ENCODE measurements around the gene ALAS1. TPM values are rescaled to one million over a fixed set of nuclear protein-coding genes. Genes with fewer than 3 reads are reported as not detected.

ALAS1 gene
- total and polyA plus RNA-seq, 2 experiments from 2014 or later = 85.3 to 90.1 TPM

DNA sequence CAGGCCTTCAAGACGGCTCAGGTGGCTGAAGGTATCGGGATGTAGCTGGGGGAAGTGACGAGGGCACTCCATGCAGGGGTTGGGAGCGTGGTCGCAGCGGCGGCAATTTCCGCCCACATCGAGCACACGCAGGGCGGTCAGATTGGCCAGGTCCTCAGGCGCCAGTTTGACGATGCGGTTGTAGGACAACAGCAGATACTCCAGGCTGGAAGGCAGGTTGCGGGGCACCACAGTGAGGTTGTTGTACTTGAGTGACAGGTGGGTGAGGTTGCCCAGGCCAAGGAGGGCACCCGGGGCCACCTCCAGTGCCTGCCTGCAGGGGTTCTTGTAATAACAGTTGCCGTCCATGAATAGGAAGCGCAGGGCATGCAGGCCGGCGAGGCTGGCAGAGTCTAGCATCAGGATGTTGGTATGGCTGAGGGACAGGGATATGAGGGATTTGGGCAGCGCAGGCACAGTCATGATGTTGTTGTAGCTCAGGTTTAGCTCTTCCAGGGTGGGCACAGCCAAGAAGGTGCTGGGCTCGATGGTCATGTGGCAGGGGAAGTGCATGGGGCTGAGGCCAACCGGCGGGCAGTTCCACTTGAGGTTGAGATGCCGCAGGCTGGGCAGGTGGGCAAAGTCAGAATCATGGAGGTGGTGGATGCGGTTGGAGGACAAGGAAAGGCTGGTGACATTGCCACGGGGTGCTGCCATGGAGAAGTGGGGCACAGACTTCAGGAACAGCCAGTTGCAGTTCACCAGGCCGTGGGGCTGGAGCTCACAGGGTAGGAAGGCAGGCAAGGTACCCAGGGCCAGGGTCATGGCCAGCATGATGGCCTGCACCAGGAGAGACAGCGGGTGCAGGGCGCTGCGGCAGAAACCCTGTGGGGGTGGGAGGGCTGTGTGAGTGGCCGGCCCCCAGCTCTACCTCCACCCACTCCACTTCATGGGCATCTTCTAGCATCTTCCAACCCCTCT, 25.8 kb downstream of the ALAS1 start:
- no peak for DNase-seq (ENCODE audit: low spot score)
- Histone ChIP-seq H3K27ac (no peak overlapping the region), H3K4me3 (no peak overlapping the region), H3K27me3 (no peaks in the 10 kb centered on the region), H4K20me1 (ENCODE audit: insufficient read depth, poor library complexity, severe bottlenecking) (no peaks in the 10 kb centered on the region), H3K79me2 (no peaks in the 10 kb centered on the region), H3K36me3 (replicated peaks; ENCODE audit: insufficient read depth, low read depth) (no peaks in the 10 kb centered on the region), H2AFZ (no peak overlapping the region), H3K4me1 (ENCODE audit: insufficient read depth) (peaks cover 10% of the 10 kb centered on the region), H3K9me3 (ENCODE audit: low read depth) (no peaks in the 10 kb centered on the region), H3K4me2 (no peak overlapping the region), H3K9me2 (replicated peaks; ENCODE audit: insufficient read depth) (no peaks in the 10 kb centered on the region)
- TF ChIP-seq EZH2 (IDR thresholded peaks at IDR 0.05; ENCODE audit: borderline replicate concordance) (no peak), EZH2phosphoT487 (IDR thresholded peaks at IDR 0.05; ENCODE audit: low read depth, severe bottlenecking, unreplicated experiment) (no peak)
- TF ChIP-seq, protein P1, sequence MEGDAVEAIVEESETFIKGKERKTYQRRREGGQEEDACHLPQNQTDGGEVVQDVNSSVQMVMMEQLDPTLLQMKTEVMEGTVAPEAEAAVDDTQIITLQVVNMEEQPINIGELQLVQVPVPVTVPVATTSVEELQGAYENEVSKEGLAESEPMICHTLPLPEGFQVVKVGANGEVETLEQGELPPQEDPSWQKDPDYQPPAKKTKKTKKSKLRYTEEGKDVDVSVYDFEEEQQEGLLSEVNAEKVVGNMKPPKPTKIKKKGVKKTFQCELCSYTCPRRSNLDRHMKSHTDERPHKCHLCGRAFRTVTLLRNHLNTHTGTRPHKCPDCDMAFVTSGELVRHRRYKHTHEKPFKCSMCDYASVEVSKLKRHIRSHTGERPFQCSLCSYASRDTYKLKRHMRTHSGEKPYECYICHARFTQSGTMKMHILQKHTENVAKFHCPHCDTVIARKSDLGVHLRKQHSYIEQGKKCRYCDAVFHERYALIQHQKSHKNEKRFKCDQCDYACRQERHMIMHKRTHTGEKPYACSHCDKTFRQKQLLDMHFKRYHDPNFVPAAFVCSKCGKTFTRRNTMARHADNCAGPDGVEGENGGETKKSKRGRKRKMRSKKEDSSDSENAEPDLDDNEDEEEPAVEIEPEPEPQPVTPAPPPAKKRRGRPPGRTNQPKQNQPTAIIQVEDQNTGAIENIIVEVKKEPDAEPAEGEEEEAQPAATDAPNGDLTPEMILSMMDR (IDR thresholded peaks at IDR 0.05; ENCODE audit: poor library complexity) = no peak
- WGBS (ENCODE audit: low lambda C conversion rate, missing lambda C conversion rate) = 96% methylated on average over 32 of the region's 32 CpGs

DNA sequence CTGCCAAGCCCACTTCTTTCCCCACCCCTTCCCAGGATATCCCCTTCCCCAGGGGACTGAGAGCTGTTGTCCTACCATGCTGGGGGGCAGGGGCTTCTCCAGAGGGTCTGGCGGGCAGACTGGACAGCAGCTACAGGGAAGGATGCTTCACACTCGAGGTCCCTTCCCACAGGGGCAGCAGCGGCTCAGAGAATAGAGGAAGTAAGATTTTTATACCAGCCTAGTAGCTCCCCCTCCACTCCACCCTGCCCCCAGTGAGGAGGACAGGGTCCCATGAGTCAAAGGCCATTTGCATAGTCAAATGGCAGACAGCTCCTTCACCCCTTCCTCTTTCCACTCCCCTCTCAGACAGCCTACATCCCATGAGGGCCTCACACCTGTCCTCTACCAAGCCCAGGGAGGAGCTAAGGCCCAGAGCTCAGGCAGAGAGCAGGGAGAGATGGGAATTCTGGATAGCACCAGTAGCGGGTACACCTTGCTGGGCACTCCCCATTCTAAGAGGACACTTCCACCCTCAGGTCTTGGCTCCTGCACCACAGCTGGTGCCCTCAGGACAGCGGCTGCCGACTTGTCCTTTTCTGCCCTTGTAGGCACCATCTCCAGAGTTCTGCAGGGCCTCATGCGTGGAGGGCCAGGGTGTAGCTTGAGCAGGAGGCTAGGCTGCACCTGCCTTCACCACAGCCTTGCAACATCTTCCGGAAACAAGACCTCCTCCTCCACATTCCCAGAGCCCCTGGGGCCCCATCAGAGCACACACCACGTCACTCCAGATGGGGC, 27.7 kb downstream of the ALAS1 start, which contains the start of gene TLR9:
TLR9 (minus strand) TSS at position 194 of the 777 bp plus-strand sequence; CDS start at position 78, 116 bp downstream.
- H3K27me3 ChIP-seq = no peaks in the 10 kb centered on the region
- WGBS (ENCODE audit: low lambda C conversion rate, missing lambda C conversion rate) = 76% methylated on average over 9 of the region's 9 CpGs

DNA sequence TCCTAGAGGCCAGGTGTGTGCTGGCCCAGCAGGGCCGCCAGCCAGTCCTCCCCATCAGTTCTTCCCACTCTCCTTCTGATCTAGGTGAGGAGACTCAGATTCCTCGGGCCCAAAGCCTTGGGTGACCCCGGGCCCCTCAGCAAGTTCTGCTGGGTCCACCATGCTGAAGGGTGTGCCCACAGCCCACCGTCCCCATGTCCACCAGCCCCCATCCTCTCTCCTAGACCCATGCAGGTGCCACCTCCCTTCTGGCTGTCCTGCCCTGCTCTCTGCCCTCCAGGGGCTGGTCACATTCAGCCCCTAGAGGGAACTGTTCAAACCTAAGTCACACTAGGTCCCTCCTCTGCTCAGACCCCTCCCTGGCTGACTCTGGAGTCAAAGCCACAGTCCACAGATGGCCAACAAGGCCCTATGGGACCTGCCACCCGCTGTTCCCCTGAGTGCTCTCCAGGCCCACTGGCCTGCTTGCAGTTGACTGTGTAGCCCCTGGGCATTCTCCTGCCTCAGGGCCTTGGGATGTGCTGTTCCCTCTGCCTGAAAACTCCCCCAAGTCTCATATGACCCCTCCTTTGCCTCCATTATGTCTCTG, 28.4 kb downstream of the ALAS1 start:
- Histone ChIP-seq H3K27me3 (no peaks in the 10 kb centered on the region), H3K4me1 (ENCODE audit: insufficient read depth) (no peaks in the 10 kb centered on the region), H3K4me2 (no peak overlapping the region), H3K79me2 (no peaks in the 10 kb centered on the region), H2AFZ (no peak overlapping the region), H3K4me3 (no peak overlapping the region), H3K9me3 (ENCODE audit: low read depth) (no peaks in the 10 kb centered on the region), H3K27ac (no peak overlapping the region), H4K20me1 (ENCODE audit: insufficient read depth, poor library complexity, severe bottlenecking) (no peaks in the 10 kb centered on the region), H3K36me3 (replicated peaks; ENCODE audit: insufficient read depth, low read depth) (no peaks in the 10 kb centered on the region), H3K9me2 (replicated peaks; ENCODE audit: insufficient read depth) (no peaks in the 10 kb centered on the region)
- WGBS (ENCODE audit: low lambda C conversion rate, missing lambda C conversion rate) = 96% methylated on average over 5 of the region's 5 CpGs
- DNase-seq (ENCODE audit: low spot score) = no peak
- TF ChIP-seq, protein P1 (IDR thresholded peaks at IDR 0.05; ENCODE audit: poor library complexity) = no peak
- TF ChIP-seq EZH2phosphoT487 (IDR thresholded peaks at IDR 0.05; ENCODE audit: low read depth, severe bottlenecking, unreplicated experiment) (no peak), EZH2 (IDR thresholded peaks at IDR 0.05; ENCODE audit: borderline replicate concordance) (no peak)

More for the DNA sequence above, 27.7 kb downstream of the ALAS1 start, which contains the start of gene TLR9:
- no peak for TF ChIP-seq EZH2phosphoT487 (IDR thresholded peaks at IDR 0.05; ENCODE audit: low read depth, severe bottlenecking, unreplicated experiment)
- TF ChIP-seq EZH2 (IDR thresholded peaks at IDR 0.05; ENCODE audit: borderline replicate concordance) = no peak
- TF ChIP-seq, protein P1 (IDR thresholded peaks at IDR 0.05; ENCODE audit: poor library complexity) = no peak
- no peaks in the 10 kb centered on the region for H3K9me2 ChIP-seq (replicated peaks; ENCODE audit: insufficient read depth)
- no peaks in the 10 kb centered on the region for H3K9me3 ChIP-seq (ENCODE audit: low read depth)
- no peak within 1 kb of the TSS for H3K27ac ChIP-seq
- H3K79me2 ChIP-seq = no peaks in the 10 kb centered on the region
- no peak within 1 kb of the TSS for H2AFZ ChIP-seq
- H3K4me2 ChIP-seq = no peak within 1 kb of the TSS
- no peak within 1 kb of the TSS for H3K4me3 ChIP-seq
- H3K36me3 ChIP-seq (replicated peaks; ENCODE audit: insufficient read depth, low read depth) = no peaks in the 10 kb centered on the region
- H3K4me1 ChIP-seq (ENCODE audit: insufficient read depth) = no peaks in the 10 kb centered on the region
- DNase-seq (ENCODE audit: low spot score) = no peak
- no peaks in the 10 kb centered on the region for H4K20me1 ChIP-seq (ENCODE audit: insufficient read depth, poor library complexity, severe bottlenecking)
